Forelimb muscle (tissue), 1 donor: Measurements from ENCODE around the gene C5orf63. TPM values are rescaled to one million over a fixed set of nuclear protein-coding genes. Genes with fewer than 3 reads are reported as not detected.
"Not testable (repeated sequence)": the region's sequence is repeated elsewhere in the genome, so short reads cannot be mapped to it uniquely, and the experiment has no call there.

ENCODE experiments used
- DNase-seq: peaks from one replicate; pipeline ENCODE4 v3.0.0-alpha.2; 2013; ENCODE audit warnings: low read depth
- polyA plus RNA-seq: library from polyadenylated mRNA; unstranded; fragments of 120-200 nt; gene quantifications from one replicate; pipeline ENCODE4 v1.2.1, GENCODE V29; 2013; ENCODE audit not compliant: insufficient read length

C5orf63 gene
- 6.4 TPM for polyA plus RNA-seq

DNA sequence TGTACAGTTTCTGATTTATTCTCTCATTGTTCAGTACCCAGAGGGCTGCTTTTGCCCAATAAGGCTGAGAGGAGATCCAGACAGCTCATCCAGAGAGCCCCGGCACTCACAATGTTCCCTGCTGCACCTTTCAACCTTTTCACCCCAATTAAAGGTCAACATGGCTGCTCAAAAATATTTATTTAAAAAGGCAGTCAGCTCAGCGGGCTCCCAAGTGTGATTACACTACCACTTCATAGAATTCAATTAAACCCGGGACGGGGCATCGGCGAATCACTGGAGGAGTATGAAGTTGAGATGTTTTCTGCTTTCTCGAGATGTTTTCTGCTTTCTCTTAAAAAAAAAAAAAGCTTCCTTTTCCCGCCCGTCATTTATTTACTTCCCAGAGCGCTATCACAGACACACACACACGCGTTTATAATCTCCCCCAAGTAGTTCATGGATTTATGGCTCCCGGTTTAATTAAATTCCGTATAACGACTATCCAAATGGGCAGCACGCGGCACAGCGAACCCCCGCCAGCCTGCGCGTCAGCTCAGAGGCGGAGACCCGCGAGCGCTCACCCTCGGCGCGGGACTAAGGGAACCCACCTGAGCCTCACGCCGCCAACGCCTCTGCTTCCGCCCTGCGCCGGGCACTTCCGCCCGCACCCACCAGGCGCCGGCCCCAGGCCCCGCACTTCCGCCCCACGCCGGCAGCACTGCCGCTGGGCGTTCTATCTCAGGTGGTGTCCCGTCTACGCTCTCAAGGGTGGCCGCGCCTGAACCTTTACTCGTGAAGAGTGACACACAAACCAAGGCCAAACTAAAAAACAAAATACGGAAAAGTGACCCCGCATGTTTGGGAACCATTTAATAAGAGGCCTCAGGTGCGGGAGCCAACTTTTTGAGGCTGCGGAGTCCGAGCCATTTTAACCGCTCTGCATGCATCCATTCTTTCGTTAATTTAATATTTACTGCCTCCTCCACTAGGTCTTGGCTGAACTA lies at the start of gene C5orf63:
Gene C5orf63 (minus strand): TSS at position 642 of the 986 bp plus-strand sequence. CDS start 14,507 bp downstream, outside the sequence.
- no peak for DNase-seq

DNA sequence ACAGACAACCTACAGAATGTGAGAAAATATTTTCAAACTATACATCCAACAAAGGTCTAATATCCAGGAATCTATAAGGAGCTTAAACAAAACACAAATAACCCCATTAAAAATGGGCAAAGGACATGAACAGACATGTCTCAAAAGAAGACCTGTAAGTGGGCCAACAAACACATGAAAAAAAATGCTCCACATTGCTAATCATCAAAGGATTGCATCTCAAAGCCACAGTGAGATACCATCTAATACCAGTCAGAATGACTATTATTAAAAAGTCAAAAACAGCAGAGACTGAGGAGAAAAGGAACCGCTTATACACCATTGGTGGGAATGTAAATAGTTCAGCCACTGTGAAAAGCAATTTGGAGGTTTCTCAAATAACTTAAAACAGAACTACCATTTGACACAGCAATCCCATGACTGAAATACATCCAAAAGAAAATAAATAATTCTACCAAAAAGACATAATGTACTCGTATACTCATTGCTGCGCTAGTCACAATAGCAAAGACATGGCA lies 39.1 kb upstream of the C5orf63 start:
- DNase-seq, result no peak

DNA sequence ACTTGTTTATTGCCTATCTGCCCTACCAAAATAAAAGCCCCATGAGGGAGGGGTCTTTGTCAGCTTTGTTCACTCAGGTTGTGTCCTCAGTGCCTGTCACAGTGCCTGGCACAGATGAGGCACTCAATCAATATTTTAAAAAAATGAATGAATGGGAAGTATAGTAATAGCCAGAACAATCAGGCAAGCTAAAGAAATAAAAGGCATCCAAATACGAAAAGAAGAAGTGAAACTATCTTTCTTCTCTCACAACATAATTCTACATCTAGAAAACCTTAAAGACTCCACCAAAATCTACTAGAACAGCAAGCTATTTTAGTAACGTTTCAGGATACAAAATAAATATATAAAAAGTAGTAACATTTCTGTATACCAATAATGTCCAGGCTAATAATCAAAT lies 37.8 kb upstream of the C5orf63 start:
- DNase-seq, result no peak

DNA sequence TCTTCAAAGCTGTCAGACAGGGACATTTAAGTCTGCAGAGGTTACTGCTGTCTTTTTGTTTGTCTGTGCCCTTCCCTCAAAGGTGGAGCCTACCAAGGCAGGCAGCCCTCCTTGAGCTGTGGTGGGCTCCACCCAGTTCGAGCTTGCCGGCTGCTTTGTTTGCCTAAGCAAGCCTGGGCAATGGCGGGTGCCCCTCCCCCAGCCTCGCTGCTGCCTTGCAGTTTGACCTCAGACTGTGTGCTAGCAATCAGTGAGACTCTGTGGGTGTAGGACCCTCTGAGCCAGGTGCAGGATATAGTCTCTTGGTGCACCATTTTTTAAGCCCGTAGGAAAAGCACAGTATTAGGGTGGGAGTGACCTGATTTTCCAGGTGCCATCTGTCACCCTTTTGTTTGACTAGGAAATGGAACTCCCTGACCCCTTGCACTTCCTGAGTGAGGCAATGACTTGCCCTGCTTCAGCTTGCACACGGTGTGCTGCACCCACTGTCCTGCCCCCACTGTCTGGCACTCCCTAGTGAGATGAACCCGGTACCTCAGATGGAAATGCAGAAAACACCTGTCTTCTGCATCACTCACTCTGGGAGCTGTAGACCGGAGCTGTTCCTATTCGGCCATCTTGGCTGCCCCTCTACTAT lies 35.4 kb upstream of the C5orf63 start:
- not testable (repeated sequence) for DNase-seq

DNA sequence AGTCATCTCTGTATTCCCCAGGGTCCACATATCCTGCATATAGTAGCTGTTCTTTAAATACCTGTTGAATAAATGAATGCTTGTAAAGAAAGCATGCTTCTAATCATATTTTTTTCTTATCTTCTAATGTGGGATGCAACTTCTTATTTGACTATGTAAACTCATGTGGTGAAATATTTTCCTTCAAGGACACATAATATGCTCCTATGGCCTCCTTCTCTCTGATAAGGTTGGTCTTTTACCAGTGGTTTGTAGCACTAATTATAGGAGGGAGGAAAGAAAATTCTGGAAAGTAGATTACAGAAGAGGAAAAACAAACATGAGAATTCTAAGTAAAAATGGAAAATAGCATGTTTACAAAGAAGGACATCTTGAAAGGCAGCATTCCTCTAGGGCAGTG lies 28.6 kb upstream of the C5orf63 start:
- DNase-seq, result no peak

DNA sequence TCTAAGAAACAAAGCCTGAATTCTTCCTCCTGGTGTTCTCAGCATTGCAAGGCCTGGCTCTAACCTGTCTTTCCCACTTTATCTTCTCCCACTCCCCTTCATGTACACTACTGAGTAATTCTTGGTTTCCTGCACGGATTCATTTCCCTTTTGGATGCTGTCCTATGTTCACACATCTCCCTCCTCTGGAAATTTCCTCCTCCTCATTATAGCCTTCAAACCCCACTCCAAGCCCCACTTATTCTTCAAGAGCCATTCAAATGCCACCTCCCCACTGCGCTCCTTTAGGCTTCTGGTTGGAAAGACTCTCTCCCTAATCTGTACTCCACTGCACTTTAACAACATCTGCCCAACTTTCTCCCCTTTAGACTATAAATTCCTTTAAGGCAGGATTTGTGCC lies 28.2 kb upstream of the C5orf63 start:
- DNase-seq, result no peak

DNA sequence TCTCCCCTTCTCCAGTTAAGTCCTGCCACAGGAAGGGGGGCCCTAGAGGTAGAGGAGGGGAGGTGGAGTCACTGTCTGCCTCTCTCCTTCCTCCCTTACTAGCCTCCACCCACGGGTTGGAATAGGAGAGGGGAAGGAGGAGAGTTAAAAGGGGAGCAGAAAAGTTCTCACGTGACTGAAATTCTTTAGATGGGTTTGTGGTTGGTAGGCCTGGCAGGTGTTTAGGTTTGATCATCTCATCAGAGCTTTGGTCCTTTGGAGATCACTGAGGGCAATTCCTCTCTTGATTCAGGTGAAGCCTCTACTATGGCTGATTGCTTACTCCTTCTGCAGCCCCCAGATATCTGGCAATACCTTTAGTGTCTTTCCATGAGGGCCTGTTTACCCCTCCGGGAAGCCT lies 24.9 kb upstream of the C5orf63 start:
- no peak for DNase-seq

DNA sequence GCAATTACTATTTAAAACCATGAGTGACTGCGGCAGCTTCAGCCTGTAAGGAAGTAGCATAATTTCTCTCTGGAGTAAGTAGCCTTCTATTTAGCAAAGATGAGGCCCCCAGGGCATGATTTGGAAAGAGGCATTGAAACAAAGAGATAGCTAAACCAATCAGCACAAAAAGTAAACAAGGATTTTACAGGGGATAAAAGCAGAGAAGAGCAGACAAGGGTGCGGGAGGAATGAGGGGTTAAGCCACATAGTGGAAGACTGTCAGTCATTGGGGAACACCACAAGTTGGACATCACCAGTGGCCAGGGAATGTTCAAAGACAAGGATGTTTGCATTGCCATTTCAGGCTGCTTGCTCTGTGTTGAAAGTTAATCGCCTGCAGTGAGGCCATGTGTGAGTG lies 24.0 kb upstream of the C5orf63 start:
- no peak for DNase-seq

DNA sequence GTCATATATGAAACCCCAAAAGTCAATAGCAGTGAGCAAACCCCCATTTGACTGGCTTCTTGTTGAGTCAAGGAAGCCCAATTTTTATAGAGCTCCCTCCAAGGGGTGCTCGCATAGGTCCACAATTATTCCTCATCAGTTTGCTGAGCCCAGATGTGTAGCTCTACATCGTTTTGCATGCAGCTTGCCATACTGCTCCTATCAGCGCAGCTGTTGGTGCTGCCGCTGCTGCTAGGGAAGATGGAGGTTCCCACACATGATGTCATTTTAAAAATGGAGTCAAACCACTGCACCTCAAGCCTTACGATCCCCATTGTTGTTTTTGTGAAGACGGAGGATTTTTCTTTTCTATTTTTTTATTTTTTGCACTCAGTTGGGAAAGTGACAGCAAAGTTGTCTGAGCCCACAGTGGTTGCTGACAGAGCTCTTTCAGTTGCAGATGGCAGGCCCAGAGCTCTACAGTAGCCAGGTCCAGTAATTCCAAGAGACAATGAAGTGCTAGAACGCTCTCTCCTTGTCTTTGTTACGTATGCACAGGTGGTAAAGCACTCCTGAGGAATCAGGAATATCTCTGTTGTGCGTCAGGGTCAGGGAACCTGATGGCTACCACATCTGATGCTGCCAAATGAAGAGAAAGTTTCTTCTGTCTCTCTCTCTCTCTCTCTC lies 23.2 kb upstream of the C5orf63 start:
- DNase-seq, result no peak

DNA sequence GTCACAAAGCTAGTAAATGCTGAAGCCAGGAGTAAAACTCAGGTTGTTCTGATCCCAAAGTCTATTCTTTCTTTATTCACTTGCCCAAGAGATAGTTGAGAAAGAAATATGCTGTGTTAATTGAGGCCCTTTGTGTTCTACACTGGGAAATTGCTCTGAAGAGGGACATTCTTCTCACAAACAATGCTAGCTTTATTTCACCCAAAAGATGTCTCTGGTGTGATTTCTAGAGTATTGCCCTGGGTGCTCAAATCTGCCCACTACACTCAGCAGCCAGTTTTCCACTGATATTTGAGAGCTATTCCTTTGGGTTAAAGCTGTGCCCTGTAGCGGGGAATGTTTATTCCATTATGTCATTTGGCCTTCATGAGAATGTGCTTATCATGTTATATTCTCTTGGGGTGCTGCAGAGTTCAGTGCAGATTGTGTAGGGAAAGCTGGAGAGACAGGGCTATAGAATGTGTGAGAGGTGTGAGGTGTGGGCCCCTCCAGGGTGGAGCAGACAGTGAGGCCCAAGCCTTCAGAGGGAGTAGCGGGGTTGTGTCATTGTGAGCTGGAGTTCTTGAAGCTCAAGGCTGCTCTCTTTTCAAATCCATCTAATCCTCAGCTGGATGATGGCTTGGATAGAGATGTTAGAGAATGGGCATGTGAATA lies 21.0 kb upstream of the C5orf63 start:
- no peak for DNase-seq

DNA sequence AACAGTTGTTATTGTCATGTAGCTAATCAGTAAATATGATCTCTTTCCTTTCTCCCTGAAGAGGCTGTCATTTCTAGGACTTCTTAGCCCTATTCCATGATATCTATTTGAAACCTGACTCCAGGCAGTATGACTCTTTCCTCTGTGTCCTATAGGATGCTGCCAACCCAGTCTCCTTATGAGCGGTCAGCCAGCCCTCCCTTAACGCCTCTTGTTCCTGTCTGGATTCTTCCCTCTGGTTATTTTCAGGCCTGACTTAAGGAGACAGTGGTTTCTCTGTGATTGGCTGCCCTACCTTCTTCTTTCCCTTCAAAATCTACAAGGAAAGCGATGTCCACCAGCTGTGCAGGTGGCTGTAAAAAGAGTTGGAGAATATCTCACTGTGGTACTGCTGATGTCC lies 19.4 kb upstream of the C5orf63 start:
- DNase-seq, result no peak

DNA sequence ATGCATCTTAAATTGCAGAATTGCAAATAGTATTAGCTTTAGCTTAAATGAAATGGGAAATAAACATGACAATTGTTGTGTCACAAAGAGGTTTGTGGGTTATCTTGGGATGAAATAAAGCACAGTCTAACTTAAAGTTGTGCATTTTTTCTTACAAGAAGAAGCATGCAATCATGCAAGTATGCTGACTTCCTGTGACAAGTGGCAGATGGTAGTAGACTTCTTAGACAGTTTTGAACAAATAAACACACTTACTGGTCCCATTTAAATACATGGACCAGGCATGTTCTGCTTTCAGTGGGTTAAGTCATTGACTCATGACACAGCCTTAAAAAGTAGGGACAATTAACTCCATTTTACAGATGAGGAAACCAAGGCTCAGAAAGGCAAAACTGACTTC lies 15.9 kb upstream of the C5orf63 start:
- no peak for DNase-seq

DNA sequence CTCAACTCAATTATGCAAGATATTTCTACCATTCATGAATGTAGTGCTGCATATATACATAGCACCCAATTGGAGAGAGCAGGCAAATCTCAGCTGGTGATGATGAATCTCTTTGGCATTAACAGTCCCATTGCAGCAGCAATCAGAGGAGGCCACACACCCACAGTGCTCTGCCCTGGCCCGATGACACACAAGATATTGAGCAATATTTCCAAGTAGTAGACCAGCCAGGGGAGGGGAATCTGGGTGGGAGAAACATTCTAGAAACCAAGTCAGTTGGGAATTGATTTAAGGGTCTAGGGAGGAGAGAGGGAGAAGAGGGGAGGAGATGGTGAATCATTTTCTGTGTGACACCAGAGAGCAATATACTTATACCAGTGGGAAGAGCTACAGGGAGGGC lies 14.9 kb upstream of the C5orf63 start:
- no peak for DNase-seq

DNA sequence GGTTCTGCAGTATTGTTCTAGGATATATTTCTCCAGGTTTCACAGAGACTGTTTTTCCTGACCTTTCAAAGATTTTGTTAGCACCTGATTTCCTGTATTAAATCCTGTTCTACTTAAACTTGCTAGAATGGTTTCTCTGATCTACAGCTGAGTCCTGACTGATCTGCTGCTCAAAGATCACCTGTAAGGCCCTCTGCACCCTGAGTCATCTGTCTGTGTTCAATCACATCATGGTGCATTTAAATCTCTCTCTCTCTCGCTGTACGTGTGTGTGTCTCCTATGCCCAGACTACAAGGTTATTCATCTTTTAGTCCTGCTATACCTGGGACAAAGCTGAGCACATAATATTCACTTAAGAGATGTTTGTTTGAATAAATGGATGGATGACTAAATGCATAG lies 13.3 kb upstream of the C5orf63 start:
- no peak for DNase-seq

DNA sequence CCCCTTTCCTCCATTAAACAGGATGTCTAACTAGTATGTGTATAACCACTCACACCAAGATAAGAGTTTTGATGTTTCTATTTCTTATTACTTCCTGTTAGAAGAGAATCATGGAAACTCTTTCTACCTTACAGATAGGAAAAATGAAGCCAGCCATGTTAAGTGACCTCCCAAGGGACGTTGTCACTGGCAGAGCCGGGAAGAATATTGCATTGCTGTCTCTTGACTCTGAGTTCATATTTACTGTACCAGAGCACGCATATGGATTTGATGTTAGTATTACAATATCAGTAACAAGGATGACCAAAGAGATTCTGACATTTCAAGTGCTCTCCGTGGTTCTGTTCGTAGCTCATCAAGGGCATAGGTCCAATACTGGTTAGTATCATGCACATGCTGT lies 12.5 kb upstream of the C5orf63 start:
- no peak for DNase-seq

DNA sequence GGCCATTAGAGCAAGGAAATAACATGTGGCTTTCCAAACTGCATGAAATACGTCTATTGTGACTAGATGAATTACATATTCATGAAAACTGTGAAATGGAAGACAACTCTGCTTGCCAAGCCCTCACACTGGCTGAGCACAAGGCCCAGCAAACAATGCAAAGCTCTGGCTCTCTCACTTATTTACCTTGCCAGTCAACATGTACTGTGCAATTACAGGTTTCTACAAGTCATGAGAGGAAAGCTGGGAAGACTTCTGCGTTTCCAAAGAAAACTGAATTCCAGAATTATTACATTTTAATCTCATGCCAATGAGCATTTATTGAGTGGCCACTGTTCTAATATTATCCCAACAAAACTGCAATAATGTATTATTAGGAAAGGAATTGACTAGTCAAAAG lies 12.1 kb upstream of the C5orf63 start:
- DNase-seq, result no peak

DNA sequence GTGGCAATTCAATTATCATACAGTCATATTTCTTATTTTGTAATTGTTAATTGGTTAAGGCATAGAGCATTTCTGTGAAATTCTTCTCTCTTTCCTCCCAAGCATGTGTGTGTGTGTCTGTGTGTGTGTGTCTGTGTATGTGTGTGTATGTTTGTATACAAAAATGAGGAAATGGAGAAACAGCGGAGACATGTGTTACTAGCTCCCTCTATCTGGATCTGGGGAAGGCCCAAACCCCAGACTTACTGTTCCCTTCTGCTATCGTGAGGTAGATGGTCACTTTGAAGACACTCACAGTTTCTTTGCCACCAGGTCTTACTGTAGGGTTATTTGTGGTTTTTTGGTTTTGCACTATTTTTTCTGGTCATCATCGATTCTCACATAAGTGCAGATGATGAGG lies 11.4 kb upstream of the C5orf63 start:
- DNase-seq, result no peak

DNA sequence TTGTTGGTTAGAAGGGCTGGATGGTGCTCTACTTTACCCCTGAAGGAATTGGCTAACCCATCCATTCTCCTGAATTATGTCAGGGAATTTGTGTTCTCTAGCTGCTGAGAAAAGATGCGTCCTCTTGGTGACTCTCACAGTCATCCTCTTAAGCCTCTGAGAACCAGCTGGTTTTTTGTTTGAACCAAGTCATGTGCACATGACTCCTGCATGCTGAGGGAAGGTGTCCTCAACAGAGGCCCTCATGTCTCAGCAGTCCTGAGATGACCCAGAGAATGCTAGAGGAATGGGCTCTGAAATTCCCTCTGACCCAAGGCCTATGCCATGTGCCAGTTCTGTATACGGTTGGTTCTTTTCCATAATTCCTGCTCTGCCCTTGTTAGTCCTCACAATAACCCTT lies 10.4 kb upstream of the C5orf63 start:
- DNase-seq, result no peak

DNA sequence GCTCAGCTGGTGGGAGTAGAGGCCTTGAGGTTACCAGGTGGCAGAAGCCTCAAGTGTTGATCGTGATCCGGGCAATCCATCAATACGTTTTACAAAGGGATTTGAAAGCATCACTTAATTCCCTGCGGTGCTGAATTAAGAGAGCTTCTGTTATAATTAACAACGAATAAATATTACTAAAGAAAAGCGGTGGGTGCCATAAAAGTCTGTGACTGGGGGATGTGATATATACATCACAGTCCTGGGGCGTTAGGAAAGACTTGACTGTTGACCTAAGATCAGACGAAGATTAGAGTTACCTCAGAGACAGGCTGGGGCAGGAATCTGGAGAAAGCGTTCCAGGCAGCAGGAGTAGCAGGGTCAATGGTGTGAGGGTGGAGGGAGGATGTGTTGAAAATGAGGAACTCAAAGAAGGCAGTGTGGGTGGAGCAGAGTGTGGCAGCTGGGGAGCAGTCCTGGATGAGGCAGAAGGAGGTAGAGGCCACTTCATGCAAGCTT lies 6.7 kb upstream of the C5orf63 start:
- DNase-seq, result no peak

DNA sequence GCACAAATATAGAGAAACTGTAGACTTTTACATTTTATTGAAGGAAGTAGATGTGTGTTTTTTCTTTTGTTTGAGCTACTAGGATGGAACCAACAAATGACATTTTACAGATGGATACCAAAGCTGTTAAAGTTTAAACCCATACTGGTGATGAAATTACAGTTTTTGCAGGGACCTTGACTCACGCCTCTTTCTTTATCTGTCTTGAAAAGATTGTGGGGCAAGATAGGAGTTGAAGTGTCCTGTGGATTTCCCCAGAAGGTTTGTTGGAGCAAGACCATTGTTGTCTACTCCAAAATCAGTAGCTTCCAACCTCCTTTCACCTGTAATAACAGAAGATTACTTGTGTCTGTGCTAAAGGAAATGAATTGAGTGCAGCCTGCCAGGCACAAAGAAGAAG lies 4.1 kb upstream of the C5orf63 start:
- DNase-seq, result no peak

DNA sequence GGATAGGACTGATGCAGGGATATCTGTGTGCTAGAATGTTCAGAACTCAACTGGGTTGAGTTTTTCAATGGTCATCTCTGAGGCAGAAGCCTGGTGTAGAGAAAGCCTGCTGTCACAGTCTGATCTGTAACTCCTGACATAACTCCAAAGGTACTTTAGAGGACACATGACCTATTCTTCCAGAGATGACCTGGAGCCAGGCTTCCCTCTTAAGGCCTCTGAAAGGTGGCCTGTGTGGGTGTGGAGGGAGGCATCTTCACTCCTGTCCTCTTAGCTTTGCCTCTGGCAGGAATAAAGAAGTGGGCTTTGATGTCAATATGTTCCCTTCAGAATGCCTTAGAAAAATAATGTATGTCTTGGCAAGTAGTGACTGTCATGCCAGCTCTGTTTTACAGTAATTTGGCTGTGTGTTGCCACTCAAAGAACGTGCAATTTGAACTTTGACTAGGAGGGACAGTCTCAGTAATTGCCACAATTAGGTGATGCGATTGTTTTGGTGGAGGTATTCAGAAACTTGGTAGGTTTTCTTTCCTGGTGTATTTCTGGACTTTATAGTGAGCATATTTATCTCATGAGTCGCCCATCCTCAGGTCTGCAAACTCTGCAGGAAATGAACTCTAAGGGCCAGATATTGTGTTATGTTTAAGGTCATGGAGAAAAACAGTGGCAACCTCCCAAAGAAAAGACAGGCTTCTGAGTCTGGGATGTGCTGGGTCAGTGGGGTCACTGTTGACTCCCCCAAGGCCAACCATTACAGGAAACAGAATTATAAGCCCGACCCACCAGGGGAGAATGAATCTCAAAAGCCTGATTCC lies 3.2 kb upstream of the C5orf63 start:
- DNase-seq, result no peak
